ENCODE data around the gene RSU1. TPM values are rescaled to one million over a fixed set of nuclear protein-coding genes. Genes with fewer than 3 reads are reported as not detected.

RSU1 gene
- total and polyA plus RNA-seq, 2 donors (not counting 3 experiments of a cell fraction or from before 2014, with no cell fraction given), result 80.2 to 104 TPM

GRCh38 chr10:16592378-16592777 is 224.8 kb downstream of the RSU1 start:
- intact Hi-C loops (cut with micrococcal nuclease) (loop anchor here (10.0 kb wide), 1 partner anchor 182 kb away; no protein-coding TSS in a partner anchor), dilution Hi-C loops (cut with MboI; ENCODE audit: extremely low pct_ligation_motif_present, low sequenced_read_pairs) (no loop called here)
- Histone ChIP-seq H3K27ac (ENCODE audit: insufficient read depth, low read depth, low read length) (no peak overlapping the region), H3K36me3 (ENCODE audit: control insufficient read depth in 2 of 2, extremely low read depth in 1 of 2, insufficient read depth in 2 of 2, low read length in 2 of 2) (peaks cover 2 to 5% of the 10 kb centered on the region in 2 experiments), H3K9ac (replicated peaks; ENCODE audit: extremely low read depth, insufficient read depth, low read length) (no peak overlapping the region), H3K9me1 (replicated peaks; ENCODE audit: control insufficient read depth, extremely low read depth, insufficient read depth, low read length) (no peaks in the 10 kb centered on the region), H3K4me2 (ENCODE audit: insufficient read depth, low read length) (no peak overlapping the region), H2AFZ (ENCODE audit: low read depth, low read length) (no peak overlapping the region), H3K27me3 (ENCODE audit: control insufficient read depth in 2 of 2, insufficient read depth in 2 of 2, low read length in 2 of 2) (no peaks in the 10 kb centered on the region), H3K4me3 (replicated peaks in 1 of 3; ENCODE audit: insufficient read depth in 1 of 3, low read depth in 1 of 3, low read length in 3 of 3) (no peak overlapping the region), H3K4me1 (ENCODE audit: control insufficient read depth, extremely low read depth, insufficient read depth, low read length) (no peaks in the 10 kb centered on the region), H3K9me3 (replicated peaks; ENCODE audit: control insufficient read depth, insufficient read depth, low read length) (no peaks in the 10 kb centered on the region), H4K20me1 (replicated peaks; ENCODE audit: control insufficient read depth, extremely low read depth, insufficient read depth, low read length) (no peaks in the 10 kb centered on the region), H3K79me2 (ENCODE audit: control insufficient read depth, insufficient read depth, low read length) (no peaks in the 10 kb centered on the region)
- POLR2A ChIA-PET, result no interaction called here
- no TSS peak for BruUV-seq (replicated peaks)
- CTCF ChIA-PET, result no interaction called here
- no peak for TF ChIP-seq CTCF (IDR thresholded peaks at IDR 0.05; ENCODE audit: extremely low read depth in 1 of 2, insufficient read depth in 1 of 2, low read depth in 1 of 2, low read length in 2 of 2)
- TF ChIP-seq MYC (IDR thresholded peaks at IDR 0.05; ENCODE audit: low read depth, low read length), result no peak
- no peak for TF ChIP-seq GATA2 (IDR thresholded peaks at IDR 0.05; ENCODE audit: insufficient read depth, insufficient read length, low read depth, low read length)
- TF ChIP-seq MAX (IDR thresholded peaks at IDR 0.05; ENCODE audit: insufficient read depth, insufficient read length), result no peak
- no peak for TF ChIP-seq POLR2AphosphoS5 (IDR thresholded peaks at IDR 0.05; ENCODE audit: insufficient read depth, low read depth, low read length)
- no peak for TF ChIP-seq EZH2 (IDR thresholded peaks at IDR 0.05; ENCODE audit: borderline replicate concordance, low read depth, low read length, severe bottlenecking)
- no peak for TF ChIP-seq FOS (IDR thresholded peaks at IDR 0.05; ENCODE audit: borderline replicate concordance, insufficient read depth, low read length)
- TF ChIP-seq POLR2A (IDR thresholded peaks at IDR 0.05; ENCODE audit: low read depth, low read length), result no peak
- TF ChIP-seq JUN (IDR thresholded peaks at IDR 0.05; ENCODE audit: borderline replicate concordance, insufficient read depth, insufficient read length, low read depth), result no peak
- FAIRE-seq, result no peak
- no peak for DNase-seq (ENCODE audit: low read depth, low spot score)
